ENCODE measurements around the gene PFDN4. TPM values are rescaled to one million over a fixed set of nuclear protein-coding genes. Genes with fewer than 3 reads are reported as not detected.

Gene PFDN4
- total RNA-seq, 1 donor from 2014 or later: 72.6 TPM

GRCh38 chr20:54167909-54168872 is 39.7 kb upstream of the PFDN4 start:
- H3K4me1 Mint-ChIP-seq (ENCODE audit: low read depth): peaks cover 1% of the 10 kb centered on the region
- H3K4me3 Mint-ChIP-seq: no peak overlapping the region
- no peaks in the 10 kb centered on the region for H3K36me3 Mint-ChIP-seq (ENCODE audit: low read depth)
- intact Hi-C loops (cut with micrococcal nuclease): no loop called here
- no peak for DNase-seq (ENCODE audit: low spot score)
- H3K9me3 Mint-ChIP-seq: no peaks in the 10 kb centered on the region
- H3K27me3 Mint-ChIP-seq (ENCODE audit: insufficient read depth): peaks cover 56% of the 10 kb centered on the region
- H3K27ac Mint-ChIP-seq: no peak overlapping the region

GRCh38 chr20:54168961-54169862 is 38.7 kb upstream of the PFDN4 start:
- Mint-ChIP-seq H3K4me1 (ENCODE audit: low read depth) (peaks cover 8% of the 10 kb centered on the region), H3K9me3 (no peaks in the 10 kb centered on the region), H3K27me3 (ENCODE audit: insufficient read depth) (peaks cover 62% of the 10 kb centered on the region), H3K27ac (no peak overlapping the region), H3K36me3 (ENCODE audit: low read depth) (no peaks in the 10 kb centered on the region), H3K4me3 (no peak overlapping the region)
- intact Hi-C loops (cut with micrococcal nuclease): no loop called here
- no peak for DNase-seq (ENCODE audit: low spot score)

GRCh38 chr20:54170026-54170471 is 37.8 kb upstream of the PFDN4 start:
- H3K4me1 Mint-ChIP-seq (ENCODE audit: low read depth): peaks cover 15% of the 10 kb centered on the region
- H3K27ac Mint-ChIP-seq: no peak overlapping the region
- intact Hi-C loops (cut with micrococcal nuclease): no loop called here
- peaks cover 71% of the 10 kb centered on the region for H3K27me3 Mint-ChIP-seq (ENCODE audit: insufficient read depth)
- DNase-seq (ENCODE audit: low spot score): no peak
- no peaks in the 10 kb centered on the region for H3K9me3 Mint-ChIP-seq
- no peaks in the 10 kb centered on the region for H3K36me3 Mint-ChIP-seq (ENCODE audit: low read depth)
- H3K4me3 Mint-ChIP-seq: no peak overlapping the region

GRCh38 chr20:54170963-54171362 is 36.9 kb upstream of the PFDN4 start:
- no peak overlapping the region for H3K27ac Mint-ChIP-seq
- H3K4me3 Mint-ChIP-seq: no peak overlapping the region
- H3K36me3 Mint-ChIP-seq (ENCODE audit: low read depth): no peaks in the 10 kb centered on the region
- H3K27me3 Mint-ChIP-seq (ENCODE audit: insufficient read depth): peaks cover 72% of the 10 kb centered on the region
- H3K9me3 Mint-ChIP-seq: no peaks in the 10 kb centered on the region
- intact Hi-C loops (cut with micrococcal nuclease): no loop called here
- H3K4me1 Mint-ChIP-seq (ENCODE audit: low read depth): peaks cover 15% of the 10 kb centered on the region
- DNase-seq (ENCODE audit: low spot score): no peak

- no peak overlapping the region for H3K4me3 Mint-ChIP-seq
- no peak overlapping the region for H3K27ac Mint-ChIP-seq
Observed at GRCh38 chr20:54172532-54172855, 35.4 kb upstream of the PFDN4 start.

GRCh38 chr20:54172856-54173652 is 34.8 kb upstream of the PFDN4 start:
- peaks cover 15% of the 10 kb centered on the region for H3K4me1 Mint-ChIP-seq (ENCODE audit: low read depth)
- DNase-seq (ENCODE audit: low spot score): no peak
- no peak overlapping the region for H3K27ac Mint-ChIP-seq
- peak overlapping the region; percentile 57 for H3K4me3 Mint-ChIP-seq
- H3K27me3 Mint-ChIP-seq (ENCODE audit: insufficient read depth): peaks cover 76% of the 10 kb centered on the region
- H3K9me3 Mint-ChIP-seq: no peaks in the 10 kb centered on the region
- no peaks in the 10 kb centered on the region for H3K36me3 Mint-ChIP-seq (ENCODE audit: low read depth)
- intact Hi-C loops (cut with micrococcal nuclease): no loop called here

More at GRCh38 chr20:54172532-54172855, 35.4 kb upstream of the PFDN4 start:
- Mint-ChIP-seq H3K27me3 (ENCODE audit: insufficient read depth) (peaks cover 74% of the 10 kb centered on the region), H3K9me3 (no peaks in the 10 kb centered on the region), H3K4me1 (ENCODE audit: low read depth) (peaks cover 15% of the 10 kb centered on the region), H3K36me3 (ENCODE audit: low read depth) (no peaks in the 10 kb centered on the region)
- intact Hi-C loops (cut with micrococcal nuclease): no loop called here
- no peak for DNase-seq (ENCODE audit: low spot score)

GRCh38 chr20:54173653-54174456 is 34.0 kb upstream of the PFDN4 start, which contains the start of gene CYP24A1:
TSS of gene CYP24A1 (minus strand) at chr20:54173986. CDS start at chr20:54173579, 407 bp downstream.
- Mint-ChIP-seq H3K4me3 (peak within 1 kb of the TSS; percentile 57), H3K9me3 (no peaks in the 10 kb centered on the region), H3K27ac (no peak within 1 kb of the TSS), H3K27me3 (ENCODE audit: insufficient read depth) (peaks cover 76% of the 10 kb centered on the region), H3K4me1 (ENCODE audit: low read depth) (peaks cover 15% of the 10 kb centered on the region), H3K36me3 (ENCODE audit: low read depth) (no peaks in the 10 kb centered on the region)
- intact Hi-C loops (cut with micrococcal nuclease): no loop called here
- no peak for DNase-seq (ENCODE audit: low spot score)

- H3K36me3 Mint-ChIP-seq (ENCODE audit: low read depth): no peaks in the 10 kb centered on the region
- H3K27ac Mint-ChIP-seq: no peak overlapping the region
- H3K4me1 Mint-ChIP-seq (ENCODE audit: low read depth): peaks cover 15% of the 10 kb centered on the region
- no peaks in the 10 kb centered on the region for H3K9me3 Mint-ChIP-seq
- H3K27me3 Mint-ChIP-seq (ENCODE audit: insufficient read depth): peaks cover 69% of the 10 kb centered on the region
- intact Hi-C loops (cut with micrococcal nuclease): no loop called here
- DNase-seq (ENCODE audit: low spot score): no peak
- H3K4me3 Mint-ChIP-seq: peak overlapping the region; percentile 57
Observed at GRCh38 chr20:54174457-54175175, 33.3 kb upstream of the PFDN4 start.

GRCh38 chr20:54176610-54177009 is 31.3 kb upstream of the PFDN4 start:
- Mint-ChIP-seq H3K4me1 (ENCODE audit: low read depth) (peaks cover 15% of the 10 kb centered on the region), H3K27me3 (ENCODE audit: insufficient read depth) (peaks cover 55% of the 10 kb centered on the region), H3K4me3 (no peak overlapping the region), H3K36me3 (ENCODE audit: low read depth) (no peaks in the 10 kb centered on the region), H3K9me3 (no peaks in the 10 kb centered on the region), H3K27ac (no peak overlapping the region)
- no peak for DNase-seq (ENCODE audit: low spot score)
- intact Hi-C loops (cut with micrococcal nuclease): no loop called here

GRCh38 chr20:54177378-54177777 is 30.5 kb upstream of the PFDN4 start:
- Mint-ChIP-seq H3K4me1 (ENCODE audit: low read depth) (peaks cover 15% of the 10 kb centered on the region), H3K27ac (no peak overlapping the region), H3K27me3 (ENCODE audit: insufficient read depth) (peaks cover 51% of the 10 kb centered on the region), H3K36me3 (ENCODE audit: low read depth) (no peaks in the 10 kb centered on the region), H3K9me3 (no peaks in the 10 kb centered on the region), H3K4me3 (no peak overlapping the region)
- intact Hi-C loops (cut with micrococcal nuclease): no loop called here
- no peak for DNase-seq (ENCODE audit: low spot score)

GRCh38 chr20:54178256-54178655 is 29.6 kb upstream of the PFDN4 start:
- H3K9me3 Mint-ChIP-seq: no peaks in the 10 kb centered on the region
- intact Hi-C loops (cut with micrococcal nuclease): no loop called here
- H3K36me3 Mint-ChIP-seq (ENCODE audit: low read depth): no peaks in the 10 kb centered on the region
- H3K27ac Mint-ChIP-seq: no peak overlapping the region
- peaks cover 13% of the 10 kb centered on the region for H3K4me1 Mint-ChIP-seq (ENCODE audit: low read depth)
- H3K27me3 Mint-ChIP-seq (ENCODE audit: insufficient read depth): peaks cover 48% of the 10 kb centered on the region
- no peak overlapping the region for H3K4me3 Mint-ChIP-seq
- no peak for DNase-seq (ENCODE audit: low spot score)
